ENCODE data around the gene TSPAN9. TPM values are rescaled to one million over a fixed set of nuclear protein-coding genes. Genes with fewer than 3 reads are reported as not detected.

Gene TSPAN9
- 40.8 TPM for polyA plus RNA-seq (2013, experiment 1 of 2)
- polyA plus RNA-seq (2013, experiment 2 of 2), result 33.7 TPM

GRCh38 chr12:3076730-3077571, at the start of gene TSPAN9:
Gene TSPAN9 (plus strand): TSS chr12:3077379. CDS start chr12:3201194, 123,815 bp downstream.
- peaks cover 3% of the 10 kb centered on the region for H3K4me1 ChIP-seq (ENCODE audit: control insufficient read depth, insufficient read depth, low read length, poor library complexity, severe bottlenecking)
- H3K36me3 ChIP-seq (ENCODE audit: control insufficient read depth, insufficient read depth, low read length), result no peaks in the 10 kb centered on the region
- H3K9me3 ChIP-seq (ENCODE audit: control insufficient read depth, low read length), result no peaks in the 10 kb centered on the region
- WGBS, 2 experiments (ENCODE audit: insufficient coverage in 2 of 2), result 1 to 2% methylated on average over 49 to 58 of the region's 95 CpGs
- H3K4me3 ChIP-seq (ENCODE audit: extremely low read depth, insufficient read depth, low read length, poor library complexity, severe bottlenecking), result peak within 1 kb of the TSS; percentile 64
- peak within 1 kb of the TSS; percentile 29 for H3K27ac ChIP-seq (ENCODE audit: low read depth, low read length, severe bottlenecking)

- WGBS, 2 experiments (ENCODE audit: insufficient coverage in 2 of 2), result 85 to 100% methylated on average over 3 of the region's 7 CpGs
These were observed 49.1 kb upstream of the TSPAN9 start for GRCh38 chr12:3028108-3028507.

GRCh38 chr12:3030821-3031429, 46.3 kb upstream of the TSPAN9 start:
- Histone ChIP-seq H3K27ac (ENCODE audit: low read depth, low read length, severe bottlenecking) (no peak overlapping the region), H3K9me3 (ENCODE audit: control insufficient read depth, low read length) (no peaks in the 10 kb centered on the region), H3K36me3 (ENCODE audit: control insufficient read depth, insufficient read depth, low read length) (peaks cover 59% of the 10 kb centered on the region), H3K4me3 (ENCODE audit: extremely low read depth, insufficient read depth, low read length, poor library complexity, severe bottlenecking) (no peak overlapping the region), H3K4me1 (ENCODE audit: control insufficient read depth, insufficient read depth, low read length, poor library complexity, severe bottlenecking) (peaks cover 9% of the 10 kb centered on the region)
- 94 to 95% methylated on average over 21 of the region's 21 CpGs for WGBS, 2 experiments (ENCODE audit: insufficient coverage in 2 of 2)

More at GRCh38 chr12:3028108-3028507, 49.1 kb upstream of the TSPAN9 start:
- Histone ChIP-seq H3K27ac (ENCODE audit: low read depth, low read length, severe bottlenecking) (no peak overlapping the region), H3K9me3 (ENCODE audit: control insufficient read depth, low read length) (no peaks in the 10 kb centered on the region), H3K36me3 (ENCODE audit: control insufficient read depth, insufficient read depth, low read length) (peaks cover 75% of the 10 kb centered on the region), H3K4me3 (ENCODE audit: extremely low read depth, insufficient read depth, low read length, poor library complexity, severe bottlenecking) (no peak overlapping the region), H3K4me1 (ENCODE audit: control insufficient read depth, insufficient read depth, low read length, poor library complexity, severe bottlenecking) (no peaks in the 10 kb centered on the region)

- Histone ChIP-seq H3K36me3 (ENCODE audit: control insufficient read depth, insufficient read depth, low read length) (peaks cover 50% of the 10 kb centered on the region), H3K27ac (ENCODE audit: low read depth, low read length, severe bottlenecking) (no peak overlapping the region), H3K4me1 (ENCODE audit: control insufficient read depth, insufficient read depth, low read length, poor library complexity, severe bottlenecking) (peaks cover 9% of the 10 kb centered on the region), H3K9me3 (ENCODE audit: control insufficient read depth, low read length) (no peaks in the 10 kb centered on the region), H3K4me3 (ENCODE audit: extremely low read depth, insufficient read depth, low read length, poor library complexity, severe bottlenecking) (no peak overlapping the region)
- 93 to 96% methylated on average over 10 to 12 of the region's 12 CpGs for whole genome bisulfite sequencing, 2 experiments (ENCODE audit: insufficient coverage in 2 of 2)
These were observed 45.0 kb upstream of the TSPAN9 start for GRCh38 chr12:3032161-3032560.

GRCh38 chr12:3032770-3033538, 44.2 kb upstream of the TSPAN9 start:
- H3K36me3 ChIP-seq (ENCODE audit: control insufficient read depth, insufficient read depth, low read length), result peaks cover 48% of the 10 kb centered on the region
- no peaks in the 10 kb centered on the region for H3K9me3 ChIP-seq (ENCODE audit: control insufficient read depth, low read length)
- H3K4me3 ChIP-seq (ENCODE audit: extremely low read depth, insufficient read depth, low read length, poor library complexity, severe bottlenecking), result no peak overlapping the region
- H3K27ac ChIP-seq (ENCODE audit: low read depth, low read length, severe bottlenecking), result peak overlapping the region; percentile 39
- 86 to 88% methylated on average over 19 to 24 of the region's 27 CpGs for WGBS, 2 experiments (ENCODE audit: insufficient coverage in 2 of 2)
- peaks cover 9% of the 10 kb centered on the region for H3K4me1 ChIP-seq (ENCODE audit: control insufficient read depth, insufficient read depth, low read length, poor library complexity, severe bottlenecking)

GRCh38 chr12:3033539-3033867, 43.7 kb upstream of the TSPAN9 start:
- 87 to 94% methylated on average over 2 to 5 of the region's 8 CpGs for WGBS, 2 experiments (ENCODE audit: insufficient coverage in 2 of 2)
- no peak overlapping the region for H3K4me3 ChIP-seq (ENCODE audit: extremely low read depth, insufficient read depth, low read length, poor library complexity, severe bottlenecking)
- no peaks in the 10 kb centered on the region for H3K9me3 ChIP-seq (ENCODE audit: control insufficient read depth, low read length)

GRCh38 chr12:3034067-3034750, 43.0 kb upstream of the TSPAN9 start:
- Histone ChIP-seq H3K4me3 (ENCODE audit: extremely low read depth, insufficient read depth, low read length, poor library complexity, severe bottlenecking) (no peak overlapping the region), H3K27ac (ENCODE audit: low read depth, low read length, severe bottlenecking) (peak overlapping the region; percentile 6), H3K4me1 (ENCODE audit: control insufficient read depth, insufficient read depth, low read length, poor library complexity, severe bottlenecking) (peaks cover 9% of the 10 kb centered on the region), H3K9me3 (ENCODE audit: control insufficient read depth, low read length) (no peaks in the 10 kb centered on the region), H3K36me3 (ENCODE audit: control insufficient read depth, insufficient read depth, low read length) (peaks cover 49% of the 10 kb centered on the region)
- WGBS, 2 experiments (ENCODE audit: insufficient coverage in 2 of 2), result 50 to 62% methylated on average over 9 of the region's 10 CpGs

More at GRCh38 chr12:3033539-3033867, 43.7 kb upstream of the TSPAN9 start:
- H3K27ac ChIP-seq (ENCODE audit: low read depth, low read length, severe bottlenecking), result no peak overlapping the region
- H3K36me3 ChIP-seq (ENCODE audit: control insufficient read depth, insufficient read depth, low read length), result peaks cover 48% of the 10 kb centered on the region
- H3K4me1 ChIP-seq (ENCODE audit: control insufficient read depth, insufficient read depth, low read length, poor library complexity, severe bottlenecking), result peaks cover 9% of the 10 kb centered on the region

- peaks cover 49% of the 10 kb centered on the region for H3K36me3 ChIP-seq (ENCODE audit: control insufficient read depth, insufficient read depth, low read length)
- WGBS, 2 experiments (ENCODE audit: insufficient coverage in 2 of 2), result 95 to 98% methylated on average over 5 of the region's 5 CpGs
- no peak overlapping the region for H3K27ac ChIP-seq (ENCODE audit: low read depth, low read length, severe bottlenecking)
- H3K9me3 ChIP-seq (ENCODE audit: control insufficient read depth, low read length), result no peaks in the 10 kb centered on the region
- peaks cover 9% of the 10 kb centered on the region for H3K4me1 ChIP-seq (ENCODE audit: control insufficient read depth, insufficient read depth, low read length, poor library complexity, severe bottlenecking)
- no peak overlapping the region for H3K4me3 ChIP-seq (ENCODE audit: extremely low read depth, insufficient read depth, low read length, poor library complexity, severe bottlenecking)
These were observed 42.0 kb upstream of the TSPAN9 start for GRCh38 chr12:3035171-3035570.

- Histone ChIP-seq H3K27ac (ENCODE audit: low read depth, low read length, severe bottlenecking) (no peak overlapping the region), H3K9me3 (ENCODE audit: control insufficient read depth, low read length) (no peaks in the 10 kb centered on the region), H3K4me3 (ENCODE audit: extremely low read depth, insufficient read depth, low read length, poor library complexity, severe bottlenecking) (no peak overlapping the region), H3K4me1 (ENCODE audit: control insufficient read depth, insufficient read depth, low read length, poor library complexity, severe bottlenecking) (peaks cover 9% of the 10 kb centered on the region), H3K36me3 (ENCODE audit: control insufficient read depth, insufficient read depth, low read length) (peaks cover 53% of the 10 kb centered on the region)
- 86 to 89% methylated on average over 8 to 11 of the region's 16 CpGs for WGBS, 2 experiments (ENCODE audit: insufficient coverage in 2 of 2)
These were observed 41.1 kb upstream of the TSPAN9 start for GRCh38 chr12:3035815-3036702.

All from mesodermal cell (in vitro differentiated cells).